ENCODE measurements around the gene CHMP2A. TPM values are rescaled to one million over a fixed set of nuclear protein-coding genes. Genes with fewer than 3 reads are reported as not detected.

The CHMP2A gene
- total and polyA plus RNA-seq, 2 of the 13 experiments (the other 11 are each of a cell fraction or from before 2014, with no cell fraction given), result 49.7 to 55.0 TPM

GRCh38 chr19:58572818-58573657 lies 18.1 kb upstream of the CHMP2A start, which contains the start of gene MZF1 (continued):
- no peak for TF ChIP-seq ZBED4 (CRISPR knock-in tag; IDR thresholded peaks at IDR 0.05; ENCODE audit: borderline replicate concordance)

GRCh38 chr19:58572026-58572817 lies 17.3 kb upstream of the CHMP2A start:
- intact Hi-C loops (cut with micrococcal nuclease; ENCODE audit: unreplicated experiment), result no loop called here
- H3K27me3 ChIP-seq (ENCODE audit: control insufficient read depth in 1 of 2, insufficient read depth in 2 of 2, low read length in 2 of 2), result no peaks in the 10 kb centered on the region
- H3K27ac ChIP-seq (ENCODE audit: extremely low read length, insufficient read depth, low read length), result peak overlapping the region; percentile 93
- no peaks in the 10 kb centered on the region; a peak in 2 of 5 replicates for H3K36me3 ChIP-seq (replicated peaks in 1 of 2; ENCODE audit: control insufficient read depth in 1 of 2, insufficient read depth in 2 of 2, low read length in 2 of 2)
- no peak for DNase-seq (ENCODE audit: low spot score)
- WGBS (ENCODE audit: low lambda C conversion rate), result 75% methylated on average over 20 of the region's 24 CpGs
- ChIA-PET POLR2A (interaction anchor here (0.6 to 3.0 kb wide), 6 partner anchors 13 to 61 kb away, joined by 3 to 36 read pairs (median 4); partner anchors contain the start of genes SLC27A5, TRIM28, UBE2M and ZBTB45), CTCF (ENCODE audit: low intra/inter-chr PET ratio, low total read pairs) (no interaction called here)
- H3K9me3 ChIP-seq (ENCODE audit: low read length), result no peaks in the 10 kb centered on the region
- in situ Hi-C loops (cut with HindIII; ENCODE audit: extremely low pct_ligation_motif_present, low pct_unique_long_range_greater_than_20kb), result no loop called here
- H3K9ac ChIP-seq (ENCODE audit: insufficient read depth, low read depth, low read length), result 0 out of 2 replicates have a peak overlapping the region, but pooled peaks have one; percentile 89
- H2AFZ ChIP-seq (ENCODE audit: low read length), result no peak overlapping the region
- H3K4me2 ChIP-seq (ENCODE audit: low read depth, low read length), result peak overlapping the region; percentile 91
- H3K79me2 ChIP-seq (ENCODE audit: insufficient read depth, low read length), result peaks cover 4% of the 10 kb centered on the region
- no peak for FAIRE-seq
- BruUV-seq (replicated peaks), result TSS peak; percentile 45
- ATAC-seq, result no peak
- no peaks in the 10 kb centered on the region for H4K20me1 ChIP-seq (ENCODE audit: insufficient read depth, low read length)
- H3K4me3 ChIP-seq (replicated peaks in 1 of 3; ENCODE audit: insufficient read depth in 1 of 3, low read depth in 2 of 3, low read length in 3 of 3), result peak overlapping the region; percentile 33 to 82 (median 80)
- H3K4me1 ChIP-seq (ENCODE audit: insufficient read depth, low read length), result peaks cover 30% of the 10 kb centered on the region
- TF ChIP-seq GFI1 (CRISPR knock-in tag; IDR thresholded peaks at IDR 0.05; ENCODE audit: borderline replicate concordance) (no peak), ZNF800 (CRISPR knock-in tag; IDR thresholded peaks at IDR 0.05) (no peak), ZFP36L1 (CRISPR knock-in tag; IDR thresholded peaks at IDR 0.05) (no peak), ZNF589 (CRISPR knock-in tag; conservative IDR thresholded peaks at IDR 0.05) (no peak), ATF5 (CRISPR knock-in tag; IDR thresholded peaks at IDR 0.05; ENCODE audit: low read depth) (no peak), CCDC6 (CRISPR knock-in tag; IDR thresholded peaks at IDR 0.05) (no peak), ZNF512 (CRISPR knock-in tag; IDR thresholded peaks at IDR 0.05) (no peak), ZNF121 (CRISPR knock-in tag; IDR thresholded peaks at IDR 0.05) (no peak), FOXA3 (CRISPR knock-in tag; IDR thresholded peaks at IDR 0.05) (0 out of 2 replicates have a peak, but pooled peaks have one; percentile 33), GABPB1 (CRISPR knock-in tag; IDR thresholded peaks at IDR 0.05) (peak; percentile 95; the same call in 1 of the 2 replicates)
